Activated gamma-delta T cell treated with anti-CD3 and anti-CD28 coated beads, Interleukin-2, amount 50 U/mL, for 16 hours (primary cell): Measurements from ENCODE around the gene TBL1X.
"Not testable (repeated sequence)": the region's sequence is repeated elsewhere in the genome, so short reads cannot be mapped to it uniquely, and the experiment has no call there.

Experiments
- DNase-seq: peaks from one replicate; pipeline ENCODE4 v3.0.0-alpha.2; 2020; ENCODE audit warnings: low read depth

TBL1X gene

GRCh38 chrX:9464435-9465371, at the start of gene TBL1X:
Gene TBL1X, plus strand, starts transcription at chrX:9465058. Its CDS starts 188,529 bp downstream, at chrX:9653587.
- DNase-seq = peak; percentile 28

- DNase-seq = no peak
These were observed 48.1 kb upstream of the TBL1X start for GRCh38 chrX:9416562-9417348.

- DNase-seq = no peak
These were observed 46.6 kb upstream of the TBL1X start for GRCh38 chrX:9418262-9418661.

- no peak for DNase-seq
These were observed 44.3 kb upstream of the TBL1X start for GRCh38 chrX:9420275-9421265.

- no peak for DNase-seq
These were observed 35.1 kb upstream of the TBL1X start for GRCh38 chrX:9429767-9430166.

GRCh38 chrX:9430346-9430921, 34.4 kb upstream of the TBL1X start:
- DNase-seq = no peak

- no peak for DNase-seq
These were observed 33.6 kb upstream of the TBL1X start for GRCh38 chrX:9431281-9431680.

GRCh38 chrX:9433596-9433995, 31.3 kb upstream of the TBL1X start:
- DNase-seq = no peak

- DNase-seq = no peak
These were observed 30.8 kb upstream of the TBL1X start for GRCh38 chrX:9434051-9434550.

GRCh38 chrX:9435086-9435485, 29.8 kb upstream of the TBL1X start:
- DNase-seq = not testable (repeated sequence)

- no peak for DNase-seq
These were observed 28.0 kb upstream of the TBL1X start for GRCh38 chrX:9436812-9437211.

GRCh38 chrX:9438933-9439494, 25.8 kb upstream of the TBL1X start:
- DNase-seq = no peak

- DNase-seq = no peak
These were observed 24.6 kb upstream of the TBL1X start for GRCh38 chrX:9440116-9440844.

- no peak for DNase-seq
These were observed 22.8 kb upstream of the TBL1X start for GRCh38 chrX:9442056-9442455.

- DNase-seq = no peak
These were observed 21.5 kb upstream of the TBL1X start for GRCh38 chrX:9443327-9443726.

GRCh38 chrX:9447906-9448305, 17.0 kb upstream of the TBL1X start:
- no peak for DNase-seq

- DNase-seq = no peak
These were observed 8.4 kb upstream of the TBL1X start for GRCh38 chrX:9456250-9457074.

- DNase-seq = not testable (repeated sequence)
These were observed 6.8 kb upstream of the TBL1X start for GRCh38 chrX:9458034-9458433.

- DNase-seq = no peak
These were observed 6.3 kb upstream of the TBL1X start for GRCh38 chrX:9458516-9459078.
